Measurements from ENCODE around the gene NR2F6.
A peak's percentile ranks its signal among the peaks of the same experiment; 100 is the strongest.

NR2F6 gene

DNA sequence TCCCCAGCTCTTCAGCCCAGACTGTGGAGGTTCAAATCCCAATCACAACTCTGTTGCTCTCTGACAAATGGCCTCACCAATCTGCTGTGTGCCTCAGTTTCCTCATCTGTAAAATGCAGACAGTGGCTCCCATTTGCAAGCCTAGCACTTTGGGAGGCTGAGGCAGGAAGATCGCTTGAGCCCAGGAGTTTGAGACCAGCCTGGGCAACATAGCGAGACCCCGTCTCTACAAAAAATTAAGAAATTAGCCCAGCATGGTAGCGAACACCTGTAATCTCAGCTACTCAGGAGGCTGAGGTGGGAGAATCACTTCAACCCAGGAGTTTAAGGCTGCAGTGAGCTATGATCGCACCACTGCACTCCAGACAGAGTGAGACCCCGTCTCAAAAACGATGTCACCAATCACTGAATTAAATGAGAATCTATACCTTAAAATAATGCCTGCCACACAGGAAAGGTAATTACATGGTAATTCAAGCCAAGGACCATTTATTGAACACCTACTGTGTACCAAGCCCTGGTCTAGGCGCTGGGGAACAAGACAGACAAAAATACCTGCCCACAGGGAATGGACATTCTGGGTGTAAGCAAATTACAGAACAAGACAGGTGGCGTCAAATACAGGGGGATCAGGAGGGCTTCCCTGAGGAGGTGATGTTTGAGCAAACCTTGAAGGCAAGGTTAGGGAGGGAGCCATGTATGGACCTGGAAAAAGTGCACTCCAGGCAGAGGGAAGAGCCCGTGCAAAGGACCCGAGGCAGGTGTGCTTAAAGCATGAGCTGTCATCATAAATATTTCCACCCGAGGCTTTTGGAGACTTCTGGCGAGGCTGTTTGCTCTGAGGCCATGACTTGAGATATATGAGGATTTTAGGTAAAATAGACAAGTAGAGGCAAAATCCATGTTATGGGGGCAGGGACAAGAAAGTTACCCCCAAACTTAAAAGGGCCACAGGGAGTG lies 7.7 kb downstream of the NR2F6 start:
- DNase-seq (ENCODE audit: low spot score) = no peak

DNA sequence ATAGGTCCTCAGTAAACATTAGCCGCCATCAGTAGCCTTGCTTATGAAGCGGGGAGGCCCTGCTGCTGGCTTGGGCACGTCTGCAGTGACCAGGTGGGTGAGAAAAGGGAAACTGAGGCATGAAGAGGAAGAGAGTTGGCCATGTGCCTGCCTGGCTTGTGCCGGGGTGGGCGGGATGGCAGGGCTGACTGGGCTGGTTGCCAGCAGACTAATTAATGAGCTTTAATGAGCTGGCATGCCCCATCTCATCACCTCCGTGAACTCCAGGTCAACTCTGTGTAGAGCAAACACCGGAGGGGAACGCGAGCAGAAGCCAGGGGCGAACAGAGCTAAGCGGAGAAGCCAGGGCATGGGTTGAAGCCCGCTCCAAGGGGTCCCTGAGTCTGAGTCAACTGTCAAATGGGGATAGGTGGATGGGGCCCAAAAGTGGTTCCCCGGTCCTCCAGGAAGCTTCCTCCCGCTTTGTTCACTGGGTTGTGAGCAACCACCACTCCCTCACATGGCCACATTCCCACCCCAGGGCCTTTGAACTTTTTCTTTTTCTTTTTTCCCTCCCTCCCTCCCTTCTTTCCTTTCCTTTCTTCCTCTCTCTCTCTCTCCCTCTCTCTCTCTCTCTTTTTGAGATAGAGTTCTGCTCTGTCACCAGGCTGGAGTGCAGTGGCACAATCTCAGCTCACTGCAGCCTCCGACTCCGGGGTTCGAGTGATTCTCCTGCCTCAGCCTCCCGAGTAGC lies 8.7 kb downstream of the NR2F6 start:
- no peak for DNase-seq (ENCODE audit: low spot score)

DNA sequence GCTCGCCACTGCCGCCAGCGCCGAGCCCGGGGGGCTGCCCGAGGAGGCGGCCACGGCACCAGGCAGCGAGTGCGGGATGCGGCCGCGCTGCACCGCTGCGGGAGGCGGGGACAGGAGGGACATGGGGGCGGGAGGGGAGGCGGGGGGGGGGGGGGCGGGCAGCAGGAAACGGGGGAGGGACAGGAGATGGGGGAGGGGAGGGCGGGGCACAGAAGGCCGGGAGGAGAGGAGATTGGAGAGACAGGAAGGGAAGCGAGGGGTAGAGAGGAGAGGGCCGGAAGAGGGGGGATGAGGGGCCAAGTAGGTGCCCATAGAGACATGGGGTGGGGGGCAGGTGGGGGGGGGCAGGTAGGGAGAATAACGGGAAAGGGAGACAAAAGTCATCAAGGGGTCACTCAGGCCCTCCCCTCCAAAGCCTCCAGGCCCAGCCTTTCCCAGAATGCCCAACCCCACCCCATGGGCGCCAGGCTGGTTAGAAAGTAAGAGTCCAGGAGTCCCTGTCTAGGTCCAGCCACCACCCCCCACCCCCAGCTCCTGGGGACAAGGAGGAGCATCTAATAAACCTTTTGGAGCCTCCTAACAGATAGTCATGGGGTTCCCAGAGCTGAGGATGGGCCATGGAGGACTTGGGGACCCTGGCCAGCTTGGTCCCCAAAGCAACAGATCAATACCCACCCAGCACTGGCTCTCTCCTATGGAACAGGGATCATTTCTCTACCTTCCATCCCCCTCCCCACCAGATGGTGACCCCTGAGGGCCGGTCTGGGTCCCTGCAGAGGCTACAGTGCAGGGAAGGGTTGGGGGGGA lies 9.5 kb downstream of the NR2F6 start:
- DNase-seq (ENCODE audit: low spot score) = no peak

DNA sequence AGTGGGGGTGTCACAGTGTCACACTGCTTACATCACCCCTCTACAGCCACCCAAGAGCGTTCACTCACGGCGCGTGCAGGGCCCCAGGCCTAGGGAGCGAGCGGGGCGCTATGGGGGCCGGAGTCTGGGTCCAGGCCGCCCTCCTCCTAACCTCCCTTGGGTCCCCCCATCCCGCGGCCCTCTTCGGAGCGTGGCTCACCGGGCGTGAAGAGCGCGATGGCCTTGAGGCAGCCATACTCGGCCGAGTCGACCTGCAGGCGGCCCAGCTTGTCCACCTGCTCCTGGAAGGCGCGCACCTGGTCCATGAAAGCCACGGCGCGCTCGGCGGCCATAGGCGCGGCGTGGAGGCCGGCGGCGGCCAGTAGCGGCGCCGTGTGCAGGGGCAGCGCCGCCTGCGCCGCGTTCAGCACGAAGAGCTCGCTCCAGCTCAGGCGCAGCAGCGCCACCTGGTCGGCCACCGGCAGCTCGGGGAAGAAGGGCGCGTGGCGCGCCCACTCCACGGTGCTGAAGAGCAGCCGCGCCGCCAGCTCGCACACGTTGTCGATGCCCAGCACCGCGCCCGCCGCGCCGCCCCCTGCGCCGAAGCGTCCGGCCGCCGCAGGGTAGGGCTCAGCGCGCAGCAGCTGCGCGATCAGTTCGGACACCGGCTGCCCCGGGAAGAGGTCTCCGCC lies 10.3 kb downstream of the NR2F6 start:
- DNase-seq (ENCODE audit: low spot score) = peak; percentile 66

DNA sequence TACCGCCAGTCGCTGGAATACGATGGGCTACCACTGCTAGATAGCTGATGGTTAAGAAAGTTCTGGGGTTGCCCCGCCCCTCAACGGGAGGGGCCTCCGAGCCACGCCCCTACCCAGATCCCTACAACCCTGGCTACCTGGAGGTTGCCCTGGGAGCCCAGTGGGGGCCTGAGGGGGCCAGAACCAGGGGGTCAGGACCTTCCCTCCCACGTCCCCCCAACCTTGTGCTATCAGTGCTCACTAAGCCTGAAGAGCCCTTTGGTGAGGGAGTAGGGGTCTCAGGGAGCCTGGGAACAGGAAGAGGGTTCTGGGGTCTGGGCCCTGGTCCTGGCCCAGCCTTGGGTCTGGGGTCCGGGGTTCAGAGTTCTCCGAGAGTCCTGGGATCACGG lies 10.8 kb downstream of the NR2F6 start:
- no peak for DNase-seq (ENCODE audit: low spot score)

DNA sequence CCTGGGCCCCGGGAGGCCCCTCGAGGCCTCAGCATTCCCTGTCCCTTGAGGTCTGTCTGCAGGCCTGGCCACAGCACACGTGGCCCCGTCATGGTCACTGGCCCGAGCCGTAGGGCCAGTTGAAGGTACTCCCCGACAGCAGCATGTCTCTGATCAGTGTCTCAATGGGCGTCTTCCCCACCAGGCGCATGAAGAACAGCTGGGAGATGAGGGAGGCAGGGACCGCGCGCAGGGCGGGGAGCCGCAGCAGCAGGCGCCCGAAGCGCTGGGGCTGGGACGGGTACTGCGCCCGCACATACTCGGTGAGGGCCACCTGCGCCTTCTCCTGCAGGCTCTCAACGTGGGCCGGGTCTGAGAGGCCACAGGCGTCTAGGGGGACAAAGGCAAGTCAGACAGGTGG lies 13.5 kb downstream of the NR2F6 start:
- no peak for DNase-seq (ENCODE audit: low spot score)

DNA sequence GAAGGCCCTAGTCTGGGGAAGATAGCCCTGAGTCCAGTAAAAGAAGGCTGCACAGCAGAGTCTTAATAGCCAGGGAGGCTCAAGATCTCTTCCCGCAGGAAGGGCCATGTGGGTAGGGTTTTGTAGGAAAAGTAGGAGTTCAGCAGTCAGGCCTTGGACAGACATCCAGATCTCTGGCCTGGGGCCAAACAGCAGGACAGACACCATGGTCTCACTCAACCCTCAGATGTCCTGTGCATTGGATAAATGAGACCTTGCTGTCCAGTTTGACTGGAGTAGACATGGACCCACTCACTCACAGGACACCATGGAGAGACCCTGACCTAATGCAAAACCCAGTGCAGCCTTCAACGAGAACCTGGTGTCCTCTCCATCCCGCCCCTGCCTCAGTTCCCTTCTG lies 15.8 kb downstream of the NR2F6 start:
- no peak for DNase-seq (ENCODE audit: low spot score)

DNA sequence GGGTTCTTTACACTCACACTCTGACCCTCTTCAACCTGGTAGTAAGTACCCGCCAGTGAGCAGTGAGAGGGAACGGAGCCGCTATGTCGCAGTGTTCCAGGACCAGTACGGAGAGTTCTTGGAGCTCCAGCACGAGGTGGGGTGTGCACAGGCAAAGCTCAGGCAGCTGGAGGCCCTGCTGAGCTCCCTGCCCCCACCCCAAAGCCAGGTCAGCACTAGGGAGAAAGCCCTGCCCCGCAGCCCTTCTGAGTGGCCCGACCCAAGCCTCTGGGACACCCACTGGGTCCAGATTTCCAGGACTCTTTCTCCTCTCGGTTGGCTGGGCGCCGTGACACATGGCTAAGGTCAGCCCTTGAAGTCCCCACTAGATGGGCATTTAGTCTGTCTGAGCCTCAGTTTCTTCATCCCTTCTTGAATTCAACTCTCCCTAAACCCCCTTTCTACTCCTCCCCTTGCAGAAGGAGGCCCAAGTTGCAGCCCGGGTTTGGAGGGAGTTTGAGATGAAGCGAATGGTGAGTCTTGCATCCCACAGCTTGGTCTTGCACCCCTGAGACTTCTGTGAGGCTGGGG lies 17.8 kb downstream of the NR2F6 start:
- no peak for DNase-seq (ENCODE audit: low spot score)

DNA sequence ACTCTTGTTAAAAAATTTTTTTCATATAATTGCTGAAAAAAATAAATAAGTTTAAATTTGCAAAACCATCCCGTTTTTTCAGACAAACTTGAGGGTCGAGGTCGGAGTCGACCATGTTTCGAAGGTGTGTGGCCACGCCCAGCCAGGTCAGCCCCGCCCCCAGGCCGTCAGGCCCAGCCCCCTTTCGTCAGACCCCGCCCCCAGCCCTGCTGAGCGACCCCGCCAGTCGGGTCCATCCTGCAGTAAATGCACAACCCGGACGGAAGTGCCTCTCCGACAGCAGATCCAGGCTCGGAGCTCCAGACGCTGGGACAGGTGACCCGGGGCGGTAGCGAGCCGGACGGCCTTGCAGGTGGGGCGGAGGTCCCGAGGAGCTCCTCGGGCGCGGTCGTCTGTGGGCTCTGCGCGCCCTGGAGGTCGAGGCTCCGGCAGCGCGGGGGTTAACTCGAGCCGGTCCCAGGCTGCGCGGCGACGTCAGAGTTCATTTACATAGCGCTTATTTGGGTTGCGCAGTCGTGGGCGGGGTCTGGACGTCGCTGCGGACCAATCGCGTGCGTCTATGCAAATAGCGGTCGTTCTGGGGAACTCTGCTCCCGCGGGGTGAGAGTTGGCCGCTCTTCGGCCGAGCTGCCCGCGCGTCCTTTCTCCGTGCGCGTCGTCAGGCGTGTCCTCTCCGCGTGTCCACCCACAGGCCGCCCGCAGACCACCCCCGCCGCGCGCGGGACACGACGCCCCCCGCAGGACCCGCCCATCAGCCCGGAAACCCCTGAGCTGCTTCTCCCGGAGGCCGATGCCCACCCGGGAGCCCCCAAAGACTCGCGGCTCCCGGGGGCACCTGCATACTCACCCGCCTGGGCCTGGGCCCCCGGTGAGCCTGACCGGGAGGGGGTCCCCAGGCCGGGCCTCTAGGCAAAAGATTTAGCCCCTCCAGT lies 19.5 kb downstream of the NR2F6 start, which contains the start of gene OCEL1:
OCEL1 (plus strand) TSS at position 225 of the 932 bp plus-strand sequence; CDS start at position 247, 22 bp downstream.
- peak; percentile 98 for DNase-seq (ENCODE audit: low spot score)

DNA sequence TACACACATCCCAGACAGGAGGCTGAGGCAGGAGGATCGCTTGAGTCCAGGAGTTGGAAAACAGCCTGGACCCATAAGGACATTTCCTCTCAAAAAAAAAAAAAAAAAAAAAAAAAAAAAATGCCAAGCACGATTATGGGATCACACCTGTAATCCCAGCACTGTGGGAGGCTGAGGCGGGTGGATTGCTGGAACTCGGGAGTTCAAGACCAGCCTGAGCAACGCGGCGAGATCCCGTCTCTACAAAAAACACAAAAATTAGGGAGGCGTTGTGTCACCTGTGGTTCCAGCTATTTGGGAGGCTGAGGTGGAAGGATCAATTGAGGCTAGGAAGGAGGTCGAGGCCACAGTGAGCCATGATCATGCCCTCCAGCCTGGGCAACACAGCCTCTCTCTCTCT lies 20.7 kb downstream of the NR2F6 start:
- no peak for DNase-seq (ENCODE audit: low spot score)

DNA sequence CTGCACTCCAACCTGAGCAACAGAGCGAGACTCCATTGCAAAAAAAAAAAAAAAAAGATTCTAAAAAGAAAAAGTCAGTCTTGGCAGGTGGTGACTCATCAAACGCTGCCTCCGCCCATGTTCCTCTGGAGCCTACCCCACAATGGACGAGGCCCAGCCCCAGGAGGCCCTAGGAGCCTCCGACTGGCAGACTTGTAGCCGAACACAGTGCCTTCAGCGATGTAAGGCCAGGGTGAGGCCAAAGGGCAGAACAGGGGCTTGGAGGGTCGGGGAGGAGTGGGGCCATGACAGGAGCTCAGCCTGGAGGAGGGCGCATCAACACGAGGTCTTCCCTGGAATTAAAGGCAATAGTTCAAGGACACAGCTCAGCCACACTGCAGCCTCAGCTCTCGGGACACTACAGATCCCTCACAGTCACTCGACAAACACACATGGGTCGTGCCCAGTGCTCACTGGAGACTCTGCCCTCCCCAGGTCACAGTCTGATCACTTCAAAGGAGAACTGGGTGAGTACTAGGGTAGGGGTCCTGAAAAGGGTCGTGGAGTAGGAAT lies 25.4 kb downstream of the NR2F6 start:
- DNase-seq (ENCODE audit: low spot score) = no peak

DNA sequence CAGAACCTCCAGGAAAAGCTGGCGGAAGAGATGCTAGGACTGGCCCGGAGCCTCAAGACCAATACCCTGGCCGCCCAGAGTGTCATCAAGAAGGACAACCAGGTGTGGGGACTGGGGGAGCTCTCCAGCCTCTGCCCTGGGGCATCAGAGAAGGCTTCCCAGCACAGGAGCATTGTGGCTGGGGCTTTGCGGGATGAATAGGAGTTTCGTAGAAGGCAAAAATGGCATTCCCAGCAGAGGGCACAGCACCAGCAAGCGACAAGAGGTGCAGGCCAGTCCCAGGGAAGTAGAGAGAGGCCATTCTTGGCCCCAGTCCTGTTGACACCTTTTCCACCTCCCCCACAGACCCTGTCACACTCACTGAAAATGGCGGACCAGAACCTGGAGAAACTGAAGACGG lies 26.4 kb downstream of the NR2F6 start:
- no peak for DNase-seq (ENCODE audit: low spot score)

DNA sequence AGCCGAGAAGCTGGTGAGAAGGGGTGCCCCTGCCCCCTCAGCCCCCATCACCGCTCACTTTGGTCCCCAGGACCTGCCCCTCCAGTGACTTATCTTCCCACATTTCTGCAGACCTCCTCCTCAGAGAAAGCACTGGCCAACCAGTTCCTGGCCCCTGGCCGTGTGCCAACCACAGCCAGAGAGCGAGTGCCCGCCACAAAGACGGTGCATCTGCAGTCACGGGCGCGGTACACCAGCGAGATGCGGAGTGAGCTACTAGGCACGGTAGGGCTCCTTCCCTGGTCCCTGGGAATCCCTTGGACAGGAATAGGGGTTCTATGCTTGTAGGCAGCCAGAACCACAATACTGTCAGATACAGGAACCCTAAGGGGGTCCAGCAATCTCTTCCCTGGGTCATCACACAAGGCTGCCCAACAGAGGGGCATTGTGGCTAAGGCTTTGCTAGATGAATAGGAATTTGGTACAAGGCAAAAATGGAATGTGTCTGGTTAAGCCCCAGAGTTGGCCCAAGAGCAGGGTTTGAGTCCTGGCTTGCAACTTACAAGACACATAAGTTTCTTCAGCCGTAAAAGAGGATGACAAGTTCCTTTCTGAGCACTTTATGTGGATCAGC lies 29.6 kb downstream of the NR2F6 start:
- DNase-seq (ENCODE audit: low spot score) = no peak

DNA sequence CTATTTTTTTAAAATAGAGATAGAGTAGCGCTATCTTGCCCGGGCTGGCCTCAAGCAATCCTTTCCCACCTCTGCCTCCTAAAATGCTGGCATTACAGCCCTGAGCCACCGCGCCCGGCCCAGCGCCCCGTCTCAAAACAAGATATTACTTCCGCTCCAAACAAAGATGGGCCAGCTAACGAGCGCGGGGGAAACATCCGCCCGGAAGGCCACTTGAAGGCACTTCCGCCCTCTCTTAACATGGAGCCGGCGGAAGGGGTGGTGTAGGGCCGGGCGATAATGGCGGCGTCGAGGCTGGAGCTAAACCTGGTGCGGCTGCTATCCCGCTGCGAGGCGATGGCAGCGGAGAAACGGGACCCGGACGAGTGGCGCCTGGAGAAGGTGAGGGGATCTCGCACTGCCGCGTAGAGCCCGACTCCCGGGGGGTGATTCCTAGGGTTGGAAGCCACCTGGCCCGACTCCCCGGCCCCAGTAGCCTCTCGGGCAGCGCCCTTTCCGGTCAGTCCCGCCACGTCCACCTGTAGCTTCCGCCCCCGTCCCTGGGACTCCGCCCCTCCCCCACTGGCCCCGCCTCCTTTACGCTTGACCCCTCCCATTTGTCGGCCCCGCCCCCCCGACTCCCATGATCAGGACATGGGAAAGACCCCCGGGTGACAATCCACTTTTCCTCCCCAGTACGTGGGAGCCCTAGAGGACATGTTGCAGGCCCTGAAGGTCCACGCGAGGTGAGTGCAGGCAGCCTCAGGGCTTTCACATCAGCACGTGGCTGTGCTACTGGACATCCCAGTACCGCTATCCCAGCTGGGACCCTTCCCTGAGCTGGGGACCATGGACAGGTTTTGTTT lies 30.4 kb downstream of the NR2F6 start, which contains the start of gene USE1:
USE1 (plus strand) TSS at position 231 of the 845 bp plus-strand sequence; CDS start at position 280, 49 bp downstream.
- peak; percentile 90 for DNase-seq (ENCODE audit: low spot score)

DNA sequence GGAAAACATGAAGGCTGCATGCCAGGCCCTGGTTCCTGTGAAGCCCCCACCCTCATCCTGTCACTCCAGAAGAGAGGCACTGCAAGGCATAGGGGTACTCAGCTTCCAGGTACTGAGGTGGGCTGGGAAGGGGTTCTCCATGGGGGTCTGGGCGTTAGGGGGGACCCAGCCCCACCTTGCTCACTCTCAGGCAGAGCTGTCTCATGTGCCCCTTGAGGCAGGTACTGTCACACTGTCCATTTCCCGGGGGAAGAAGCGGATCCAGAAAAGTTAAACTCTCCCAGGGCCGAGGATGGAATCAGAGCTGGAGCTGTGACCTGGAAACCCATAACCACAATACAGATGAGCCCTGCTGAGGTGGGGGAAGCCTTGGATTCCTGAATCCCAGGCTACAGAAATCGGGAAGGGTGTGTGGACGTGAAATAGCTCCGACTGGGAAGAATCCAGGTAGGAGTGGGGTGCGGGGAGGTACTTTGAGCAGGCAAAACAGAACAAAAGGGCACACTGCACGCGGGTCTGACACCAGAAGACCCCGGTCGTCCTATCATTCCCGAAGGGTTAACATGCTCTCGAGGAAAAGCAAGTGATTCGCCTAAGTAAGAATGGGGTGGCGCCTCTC lies 31.1 kb downstream of the NR2F6 start:
- DNase-seq (ENCODE audit: low spot score) = no peak

DNA sequence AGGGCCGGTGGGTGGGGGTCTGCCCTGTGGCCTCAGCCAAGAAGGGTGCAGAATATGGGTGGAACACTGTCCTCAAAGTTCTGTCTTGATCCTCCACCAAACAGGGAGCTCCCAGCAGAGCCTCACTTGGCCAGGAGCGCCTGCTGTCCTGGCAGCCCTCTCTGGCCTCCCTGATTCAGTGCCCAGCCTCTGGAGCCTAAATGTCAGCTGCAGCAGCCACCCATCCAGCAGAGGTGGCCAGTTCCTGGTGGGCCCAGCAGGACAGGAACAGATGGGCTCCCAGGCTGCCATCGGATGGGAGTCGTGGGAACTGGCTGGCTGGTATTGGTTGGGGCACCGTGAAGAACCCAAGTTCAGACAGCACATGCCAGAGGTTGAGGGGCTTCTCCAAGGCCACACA lies 32.4 kb downstream of the NR2F6 start:
- DNase-seq (ENCODE audit: low spot score) = no peak

DNA sequence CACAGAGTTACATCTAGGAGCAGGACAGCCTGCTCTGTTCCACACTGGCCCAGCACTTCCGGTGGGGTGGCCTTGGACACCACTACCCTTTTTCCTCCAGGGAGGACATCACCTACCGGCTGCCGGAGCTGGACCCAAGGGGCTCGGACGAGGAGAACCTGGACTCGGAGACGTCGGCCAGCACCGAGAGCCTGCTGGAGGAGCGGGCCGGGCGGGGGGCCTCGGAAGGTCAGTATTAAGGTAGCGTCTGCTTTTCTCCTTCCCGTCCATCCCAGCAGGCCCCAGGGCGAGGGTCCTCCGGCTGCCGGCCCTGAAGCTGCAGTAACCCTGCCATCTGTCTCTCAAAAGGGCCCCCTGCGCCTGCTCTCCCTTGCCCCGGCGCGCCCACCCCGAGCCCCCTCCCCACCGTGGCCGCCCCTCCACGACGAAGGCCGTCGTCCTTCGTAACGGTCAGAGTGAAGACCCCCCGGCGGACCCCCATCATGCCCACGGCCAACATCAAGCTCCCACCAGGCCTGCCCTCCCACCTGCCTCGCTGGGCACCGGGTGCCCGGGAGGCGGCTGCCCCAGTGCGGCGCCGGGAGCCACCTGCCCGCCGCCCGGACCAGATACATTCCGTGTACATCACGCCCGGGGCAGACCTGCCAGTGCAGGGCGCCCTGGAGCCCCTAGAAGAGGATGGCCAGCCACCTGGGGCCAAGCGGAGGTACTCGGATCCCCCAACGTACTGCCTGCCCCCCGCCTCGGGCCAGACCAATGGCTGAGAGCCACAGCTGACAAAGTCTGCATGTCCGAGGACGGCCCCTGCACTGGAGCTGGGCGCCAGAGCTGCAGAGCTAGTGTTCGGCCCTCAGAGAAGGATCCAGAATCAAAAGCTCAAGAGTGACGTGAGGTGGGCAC lies 33.9 kb downstream of the NR2F6 start:
- DNase-seq (ENCODE audit: low spot score) = no peak

Measured in globus pallidus (tissue), 1 donor.